HepG2 (cell line): ENCODE results near the gene LRRTM1. TPM values are rescaled to one million over a fixed set of nuclear protein-coding genes. Genes with fewer than 3 reads are reported as not detected.

ENCODE experiments used
- ATAC-seq: fragments of 200-7000 bp; cut with Tn5 transposase; 3 replicates; pipeline ENCODE4 v1.9.1; 2020; ENCODE audit warnings: mild to moderate bottlenecking, moderate library complexity
- BruUV-seq: library from RNA; stranded (reverse); fragments of 400-500 nt; replicated peaks from 2 replicates; lab custom pipeline; 2021; lab: Mats Ljungman, UMichigan
- CTCF ChIA-PET: fragments of 300-600 bp; formaldehyde crosslinking; extraction: SDS; loops from one replicate; lab custom pipeline; 2021; ENCODE audit warnings: low total read pairs, inconsistent platforms, low intra/inter-chr PET ratio; lab: Yijun Ruan, JAX
- POLR2A ChIA-PET: fragments of 350-600 bp; sonication (Branson Sonifier 250); formaldehyde crosslinking; loops from one replicate; lab custom pipeline; 2020; ENCODE audit warnings: antibody characterized with exemption, inconsistent platforms; lab: Yijun Ruan, JAX
- DNase-seq: peaks from one replicate; pipeline ENCODE4 v3.0.0-alpha.2; 2015; ENCODE audit warnings: low spot score
- FAIRE-seq: peaks from 3 replicates; lab custom pipeline; 2011; peaks lifted over from hg19 to GRCh38; lab: Jason Lieb, UNC
- H2AFZ ChIP-seq: one replicate; pipeline ENCODE4 v1.6.1; 2011; ENCODE audit warnings: low read length, inconsistent platforms
- H3K27ac ChIP-seq: fragments of 300-600 bp; 3 replicates; pipeline ENCODE4 v1.8.0; 2011; ENCODE audit warnings: mixed run types, mild to moderate bottlenecking, mixed read lengths, low read length, inconsistent platforms; ENCODE audit not compliant: insufficient read depth; ENCODE audit errors: extremely low read length
- H3K27me3 ChIP-seq, 2 experiments: fragments of 200-600 bp in 1 of 2; 2 replicates in 1 of 2; 3 replicates in 1 of 2; pipeline versions ENCODE4 v1.6.0 to v1.8.0; 2011; ENCODE audit warnings: low read length in 2 of 2, mild to moderate bottlenecking in 2 of 2, moderate library complexity in 2 of 2, inconsistent platforms in 1 of 2; ENCODE audit not compliant: insufficient read depth in 2 of 2, control insufficient read depth in 1 of 2
- H3K36me3 ChIP-seq, 2 experiments: fragments of 200-600 bp in 1 of 2; replicated peaks in 1 of 2; 2 replicates in 1 of 2; 3 replicates in 1 of 2; pipeline versions ENCODE4 v1.5.1 to v1.8.0; 2011; ENCODE audit warnings: low read length in 2 of 2, inconsistent platforms in 1 of 2; ENCODE audit not compliant: insufficient read depth in 2 of 2, control insufficient read depth in 1 of 2
- H3K4me1 ChIP-seq: 2 replicates; pipeline ENCODE4 v1.5.1; 2012; ENCODE audit warnings: low read length, inconsistent platforms; ENCODE audit not compliant: insufficient read depth
- H3K4me2 ChIP-seq: 2 replicates; pipeline ENCODE4 v1.6.0; 2011; ENCODE audit warnings: low read depth, low read length, inconsistent platforms
- H3K4me3 ChIP-seq, 3 experiments: fragments of 200-600 bp in 1 of 3; sonication (generic), shearing (Covaris generic) in 1 of 3; replicated peaks in 1 of 3; 2 replicates each; pipeline ENCODE4 v1.5.1; 2011 to 2016; ENCODE audit warnings: low read length in 3 of 3, inconsistent platforms in 2 of 3, low read depth in 2 of 3, mild to moderate bottlenecking in 2 of 3, control low read depth in 1 of 3, mixed read lengths in 1 of 3; ENCODE audit not compliant: insufficient read depth in 1 of 3
- H3K79me2 ChIP-seq: one replicate; pipeline ENCODE4 v1.6.1; 2011; ENCODE audit warnings: low read length, inconsistent platforms; ENCODE audit not compliant: insufficient read depth
- H3K9ac ChIP-seq: 2 replicates; pipeline ENCODE4 v1.6.0; 2011; ENCODE audit warnings: mild to moderate bottlenecking, low read depth, low read length, inconsistent platforms; ENCODE audit not compliant: insufficient read depth
- H3K9me3 ChIP-seq: 2 replicates; pipeline ENCODE4 v1.5.1; 2012; ENCODE audit warnings: mild to moderate bottlenecking, low read length
- H4K20me1 ChIP-seq: 2 replicates; pipeline ENCODE4 v1.6.0; 2011; ENCODE audit warnings: inconsistent platforms, mild to moderate bottlenecking, low read length, moderate library complexity; ENCODE audit not compliant: insufficient read depth
- HNRNPL ChIP-seq: fragments of 200-400 bp; formaldehyde crosslinking; IDR thresholded peaks from 2 replicates; pipeline ENCODE4 v1.6.1; 2017; ENCODE audit warnings: mild to moderate bottlenecking, low read depth, low read length
- KLF13 ChIP-seq: sonication (generic); formaldehyde crosslinking; IDR thresholded peaks from 2 replicates; pipeline ENCODE4 v1.4.0; 2020; ENCODE audit warnings: mild to moderate bottlenecking, missing genetic modification reagents
- KLF16 ChIP-seq, 2 experiments: sonication (generic) in 1 of 2; formaldehyde crosslinking in 1 of 2; IDR thresholded peaks; 2 replicates each; pipeline versions ENCODE4 v1.6.1 to v1.8.0; 2016 to 2023; ENCODE audit warnings: missing genetic modification reagents in 2 of 2, missing compliant biosample characterization in 1 of 2
- LBX2 ChIP-seq: sonication (generic); formaldehyde crosslinking; IDR thresholded peaks from 2 replicates; pipeline ENCODE4 v1.5.0; 2020; ENCODE audit warnings: missing genetic modification reagents, mild to moderate bottlenecking, borderline replicate concordance
- PHF8 ChIP-seq: sonication (generic); formaldehyde crosslinking; IDR thresholded peaks from 2 replicates; pipeline ENCODE4 v1.5.0; 2020; ENCODE audit warnings: missing genetic modification reagents
- ZMYM4 ChIP-seq: sonication (generic); formaldehyde crosslinking; IDR thresholded peaks from 2 replicates; pipeline ENCODE4 v1.8.1; 2023; ENCODE audit warnings: mild to moderate bottlenecking, missing genetic modification reagents
- ZNF20 ChIP-seq: sonication (generic); formaldehyde crosslinking; IDR thresholded peaks from 2 replicates; pipeline ENCODE4 v1.4.0; 2020; ENCODE audit warnings: mild to moderate bottlenecking, moderate library complexity, missing genetic modification reagents
- ZNF224 ChIP-seq: sonication (generic); formaldehyde crosslinking; IDR thresholded peaks from 2 replicates; pipeline ENCODE4 v1.5.0; 2020; ENCODE audit warnings: mild to moderate bottlenecking, missing genetic modification reagents
- ZNF225 ChIP-seq: sonication (generic); formaldehyde crosslinking; IDR thresholded peaks from 2 replicates; pipeline ENCODE4 v1.4.0; 2020; ENCODE audit warnings: mild to moderate bottlenecking, missing genetic modification reagents
- ZNF296 ChIP-seq: sonication (generic); formaldehyde crosslinking; conservative IDR thresholded peaks from 2 replicates; pipeline ENCODE4 v1.5.0; 2020; ENCODE audit warnings: mild to moderate bottlenecking, missing genetic modification reagents
- ZNF441 ChIP-seq: sonication (generic); formaldehyde crosslinking; IDR thresholded peaks from 2 replicates; pipeline ENCODE4 v1.7.0; 2021; ENCODE audit warnings: missing genetic modification reagents, borderline replicate concordance
- ZNF580 ChIP-seq: IDR thresholded peaks from 2 replicates; pipeline ENCODE4 v1.6.1; 2016; ENCODE audit warnings: low read depth, borderline replicate concordance
- ZNF614 ChIP-seq: IDR thresholded peaks from 2 replicates; pipeline ENCODE4 v1.6.1; 2018; ENCODE audit warnings: missing biosample characterization, missing genetic modification reagents, inconsistent platforms, borderline replicate concordance
- ZNF644 ChIP-seq: IDR thresholded peaks from 2 replicates; pipeline ENCODE4 v1.6.1; 2016; ENCODE audit warnings: low read depth
- ZZZ3 ChIP-seq: sonication (generic); formaldehyde crosslinking; IDR thresholded peaks from 2 replicates; pipeline ENCODE4 v1.4.0; 2020; ENCODE audit warnings: missing genetic modification reagents, mild to moderate bottlenecking, borderline replicate concordance
- WGBS: methylation state at CpG from one replicate; pipeline ENCODE4 v1.1.6; 2017; ENCODE audit warnings: low lambda C conversion rate; 5-methylcytosine and 5-hydroxymethylcytosine counted together
- in situ Hi-C: cut with HindIII; loops from 2 replicates; pipeline ENCODE4 v1.10.0; 2017; ENCODE audit warnings: low pct_unique_long_range_greater_than_20kb; ENCODE audit not compliant: extremely low pct_ligation_motif_present
- intact Hi-C: fragments of 100-400 bp; cut with micrococcal nuclease; formaldehyde crosslinking; loops from one replicate; pipeline ENCODE4 v1.10.0; 2022; ENCODE audit not compliant: unreplicated experiment
- polyA plus RNA-seq, 8 experiments: library from polyadenylated mRNA; depleted of rRNA in 3 of 8; stranded (reverse) in 7 of 8; unstranded in 1 of 8; fragments of >200 nt; fragmentation: Illumina TruSeq in 4 of 8; extraction: Trizol in 4 of 8; gene quantifications; 2 replicates each; pipeline versions ENCODE4 v1.2.1 to v1.2.3, GENCODE V29; 2011 to 2016; ENCODE audit warnings: low read depth in 4 of 8, missing spikeins in 1 of 8, mixed read lengths in 1 of 8; ENCODE audit not compliant: insufficient read depth in 1 of 8
- total RNA-seq, 5 experiments: library from RNA; depleted of rRNA; stranded (reverse); fragments of >200 nt; fragmentation: Illumina TruSeq; extraction: Trizol; gene quantifications; 2 replicates each; pipeline ENCODE4 v1.2.3, GENCODE V29; 2016; ENCODE audit warnings: low read depth in 1 of 5
- TF ChIP-seq, protein P1 (sequence below): sonication (generic); formaldehyde crosslinking; IDR thresholded peaks from 2 replicates; pipeline ENCODE4 v1.5.1; 2020; ENCODE audit warnings: missing genetic modification reagents, mild to moderate bottlenecking, borderline replicate concordance
- TF ChIP-seq, protein P2 (sequence below): fragments of 450-650 bp; IDR thresholded peaks from 2 replicates; pipeline ENCODE4 v1.6.1; 2016

LRRTM1 gene
- total and polyA plus RNA-seq, 2 of the 13 experiments (the other 11 are each of a cell fraction or from before 2014, with no cell fraction given), result not detected

GRCh38 chr2:80266231-80266630 is 38.3 kb downstream of the LRRTM1 start:
- no peak for TF ChIP-seq ZNF296 (CRISPR knock-in tag)
- TF ChIP-seq KLF16 (CRISPR knock-in tag; IDR thresholded peaks at IDR 0.05), result no peak
- TF ChIP-seq ZZZ3 (CRISPR knock-in tag), result no peak
- TF ChIP-seq ZNF225 (CRISPR knock-in tag), result no peak
- no peak for TF ChIP-seq ZMYM4 (CRISPR knock-in tag)
- TF ChIP-seq ZNF644, result no peak
- TF ChIP-seq PHF8 (CRISPR knock-in tag), result no peak
- no peak for TF ChIP-seq KLF13 (CRISPR knock-in tag)
- TF ChIP-seq, protein P1, sequence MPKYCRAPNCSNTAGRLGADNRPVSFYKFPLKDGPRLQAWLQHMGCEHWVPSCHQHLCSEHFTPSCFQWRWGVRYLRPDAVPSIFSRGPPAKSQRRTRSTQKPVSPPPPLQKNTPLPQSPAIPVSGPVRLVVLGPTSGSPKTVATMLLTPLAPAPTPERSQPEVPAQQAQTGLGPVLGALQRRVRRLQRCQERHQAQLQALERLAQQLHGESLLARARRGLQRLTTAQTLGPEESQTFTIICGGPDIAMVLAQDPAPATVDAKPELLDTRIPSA (CRISPR knock-in tag), result no peak
- TF ChIP-seq ZNF224 (CRISPR knock-in tag), result no peak
- peaks cover 5% of the 10 kb centered on the region for H3K9me3 ChIP-seq
- H3K36me3 ChIP-seq, result no peaks in the 10 kb centered on the region
- no peaks in the 10 kb centered on the region for H3K4me1 ChIP-seq
- ChIA-PET CTCF (no interaction called here), POLR2A (no interaction called here)
- H3K4me2 ChIP-seq, result no peak overlapping the region
- no peak overlapping the region for H3K9ac ChIP-seq
- no peaks in the 10 kb centered on the region for H4K20me1 ChIP-seq
- BruUV-seq, result no TSS peak
- FAIRE-seq (no peak), DNase-seq (no peak), ATAC-seq (no peak)
- intact Hi-C loops (no loop called here), in situ Hi-C loops (no loop called here)
- no peak overlapping the region for H2AFZ ChIP-seq
- H3K27ac ChIP-seq, result no peak overlapping the region
- H3K79me2 ChIP-seq, result no peaks in the 10 kb centered on the region
- WGBS, result 5% methylated on average over 6 of the region's 6 CpGs
- no peaks in the 10 kb centered on the region for H3K27me3 ChIP-seq
- no peak overlapping the region for H3K4me3 ChIP-seq

DNA sequence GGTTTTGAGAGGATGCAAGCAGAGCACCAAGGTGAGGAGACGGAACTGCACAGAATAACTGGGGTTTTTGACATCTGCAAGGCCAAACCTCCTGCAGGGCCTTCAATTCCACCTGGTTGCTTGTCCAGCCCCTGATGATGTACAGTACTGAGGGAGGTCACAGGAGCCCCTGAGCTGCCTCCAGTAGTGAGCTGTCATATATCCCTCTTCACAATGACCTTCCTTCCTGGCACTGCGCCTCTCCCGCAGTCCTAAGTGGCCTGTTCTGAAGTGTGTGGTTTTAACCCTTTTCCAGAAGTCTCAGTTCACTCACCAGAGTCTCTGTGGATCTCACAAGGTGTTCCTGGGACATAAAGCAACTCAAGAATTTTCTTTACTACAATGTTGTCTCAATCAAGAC is 45.3 kb downstream of the LRRTM1 start:
- H2AFZ ChIP-seq, result no peak overlapping the region
- FAIRE-seq (no peak), DNase-seq (no peak), ATAC-seq (no peak)
- no peaks in the 10 kb centered on the region for H3K36me3 ChIP-seq
- WGBS, result 45% methylated on average over 3 of the region's 3 CpGs
- no peaks in the 10 kb centered on the region for H3K79me2 ChIP-seq
- ChIA-PET POLR2A (no interaction called here), CTCF (no interaction called here)
- H3K27ac ChIP-seq, result no peak overlapping the region
- H3K4me2 ChIP-seq, result no peak overlapping the region
- no peaks in the 10 kb centered on the region for H3K27me3 ChIP-seq
- H3K4me1 ChIP-seq, result no peaks in the 10 kb centered on the region
- H3K9ac ChIP-seq, result no peak overlapping the region
- intact Hi-C loops, result no loop called here
- no peak overlapping the region for H3K4me3 ChIP-seq
- no peaks in the 10 kb centered on the region for H4K20me1 ChIP-seq
- H3K9me3 ChIP-seq, result no peaks in the 10 kb centered on the region
- no TSS peak for BruUV-seq
- in situ Hi-C loops, result no loop called here
- TF ChIP-seq ZNF580 (CRISPR knock-in tag) (no peak), ZNF614 (CRISPR knock-in tag) (no peak), LBX2 (CRISPR knock-in tag) (no peak), ZNF20 (CRISPR knock-in tag) (no peak), HNRNPL (no peak), ZNF441 (CRISPR knock-in tag) (no peak)
- TF ChIP-seq, protein P2, sequence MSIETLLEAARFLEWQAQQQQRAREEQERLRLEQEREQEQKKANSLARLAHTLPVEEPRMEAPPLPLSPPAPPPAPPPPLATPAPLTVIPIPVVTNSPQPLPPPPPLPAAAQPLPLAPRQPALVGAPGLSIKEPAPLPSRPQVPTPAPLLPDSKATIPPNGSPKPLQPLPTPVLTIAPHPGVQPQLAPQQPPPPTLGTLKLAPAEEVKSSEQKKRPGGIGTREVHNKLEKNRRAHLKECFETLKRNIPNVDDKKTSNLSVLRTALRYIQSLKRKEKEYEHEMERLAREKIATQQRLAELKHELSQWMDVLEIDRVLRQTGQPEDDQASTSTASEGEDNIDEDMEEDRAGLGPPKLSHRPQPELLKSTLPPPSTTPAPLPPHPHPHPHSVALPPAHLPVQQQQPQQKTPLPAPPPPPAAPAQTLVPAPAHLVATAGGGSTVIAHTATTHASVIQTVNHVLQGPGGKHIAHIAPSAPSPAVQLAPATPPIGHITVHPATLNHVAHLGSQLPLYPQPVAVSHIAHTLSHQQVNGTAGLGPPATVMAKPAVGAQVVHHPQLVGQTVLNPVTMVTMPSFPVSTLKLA, result no peak
